SIG-M5 (cell line): ENCODE measurements around the gene BOLL.
"Not testable (repeated sequence)": the region's sequence is repeated elsewhere in the genome, so short reads cannot be mapped to it uniquely, and the experiment has no call there.

ENCODE experiments used
- DNase-seq: peaks from one replicate; lab custom pipeline; 2025; lab: John Stamatoyannopoulos, UW

Gene BOLL

GRCh38 chr2:197784956-197785941 lies at the start of gene BOLL:
Gene BOLL (minus strand): TSS chr2:197785319. CDS start chr2:197781850, 3,469 bp downstream.
- no peak for DNase-seq

- DNase-seq: not testable (repeated sequence)
Observed at GRCh38 chr2:197834771-197835170, 49.7 kb upstream of the BOLL start.

GRCh38 chr2:197828464-197829135 lies 43.5 kb upstream of the BOLL start:
- no peak for DNase-seq

GRCh38 chr2:197827618-197828017 lies 42.5 kb upstream of the BOLL start:
- no peak for DNase-seq

GRCh38 chr2:197822333-197822732 lies 37.2 kb upstream of the BOLL start:
- DNase-seq: no peak

- DNase-seq: no peak
Observed at GRCh38 chr2:197821550-197822289, 36.6 kb upstream of the BOLL start.

GRCh38 chr2:197814526-197814925 lies 29.4 kb upstream of the BOLL start:
- DNase-seq: no peak

GRCh38 chr2:197813093-197813787 lies 28.1 kb upstream of the BOLL start:
- no peak for DNase-seq

- DNase-seq: no peak
Observed at GRCh38 chr2:197810491-197810890, 25.4 kb upstream of the BOLL start.

- no peak for DNase-seq
Observed at GRCh38 chr2:197810016-197810415, 24.9 kb upstream of the BOLL start.

- no peak for DNase-seq
Observed at GRCh38 chr2:197809064-197809463, 23.9 kb upstream of the BOLL start.

GRCh38 chr2:197805715-197806633 lies 20.9 kb upstream of the BOLL start:
- DNase-seq: no peak

GRCh38 chr2:197804758-197805714 lies 19.9 kb upstream of the BOLL start:
- no peak for DNase-seq

- DNase-seq: peak; percentile 52
Observed at GRCh38 chr2:197804049-197804757, 19.1 kb upstream of the BOLL start, which contains the start of gene PLCL1. Gene PLCL1 (plus strand): TSS chr2:197804593.

- DNase-seq: no peak
Observed at GRCh38 chr2:197803033-197803444, 17.9 kb upstream of the BOLL start.

- no peak for DNase-seq
Observed at GRCh38 chr2:197801033-197801432, 15.9 kb upstream of the BOLL start.

GRCh38 chr2:197800091-197800490 lies 15.0 kb upstream of the BOLL start:
- no peak for DNase-seq

GRCh38 chr2:197799068-197799467 lies 13.9 kb upstream of the BOLL start:
- DNase-seq: no peak

- no peak for DNase-seq
Observed at GRCh38 chr2:197798187-197798586, 13.1 kb upstream of the BOLL start.
